Measurements from ENCODE around the gene CNNM2. TPM values are rescaled to one million over a fixed set of nuclear protein-coding genes. Genes with fewer than 3 reads are reported as not detected.

Gene CNNM2
- total RNA-seq, 1 experiment from 2014 or later: 4.9 TPM

DNA sequence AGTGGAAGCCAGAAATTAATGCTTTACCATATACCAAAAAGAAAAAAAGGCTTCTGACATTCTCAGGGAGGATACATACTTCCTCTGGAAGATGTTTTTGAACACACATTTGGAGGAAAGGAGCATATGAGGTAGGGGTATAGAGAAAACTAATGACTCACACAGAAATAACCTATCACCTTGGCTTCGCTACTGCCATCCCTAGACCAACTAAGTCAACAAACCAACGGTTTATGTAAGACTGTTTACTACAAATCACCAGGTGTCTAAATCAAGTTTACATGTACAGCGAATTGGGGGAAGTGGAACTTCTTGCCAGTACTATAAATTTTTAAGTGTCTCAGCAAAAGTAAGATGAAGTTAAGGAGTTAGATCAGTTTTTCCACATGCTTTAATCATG is 178.0 kb downstream of the CNNM2 start:
- DNase-seq (ENCODE audit: extremely low read depth, low read depth): no peak

DNA sequence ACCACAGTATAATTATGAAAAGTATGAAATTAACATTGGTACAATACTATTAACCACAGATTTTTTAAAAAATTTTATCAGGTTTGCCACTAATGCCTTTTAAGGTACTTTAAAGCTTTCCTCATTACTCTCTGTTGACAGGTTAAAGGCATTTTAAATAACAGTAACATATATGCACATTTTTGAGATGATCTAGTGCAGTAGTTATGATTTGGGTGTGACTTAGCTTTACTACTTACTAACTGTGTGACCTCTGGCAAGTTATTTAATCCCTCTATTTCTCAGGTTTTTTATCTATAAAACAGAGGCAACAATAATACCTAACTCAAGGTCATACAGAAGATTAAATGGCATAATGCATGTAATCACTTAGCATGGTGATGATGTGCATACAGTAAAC is 180.1 kb downstream of the CNNM2 start:
- DNase-seq (ENCODE audit: extremely low read depth, low read depth): no peak

DNA sequence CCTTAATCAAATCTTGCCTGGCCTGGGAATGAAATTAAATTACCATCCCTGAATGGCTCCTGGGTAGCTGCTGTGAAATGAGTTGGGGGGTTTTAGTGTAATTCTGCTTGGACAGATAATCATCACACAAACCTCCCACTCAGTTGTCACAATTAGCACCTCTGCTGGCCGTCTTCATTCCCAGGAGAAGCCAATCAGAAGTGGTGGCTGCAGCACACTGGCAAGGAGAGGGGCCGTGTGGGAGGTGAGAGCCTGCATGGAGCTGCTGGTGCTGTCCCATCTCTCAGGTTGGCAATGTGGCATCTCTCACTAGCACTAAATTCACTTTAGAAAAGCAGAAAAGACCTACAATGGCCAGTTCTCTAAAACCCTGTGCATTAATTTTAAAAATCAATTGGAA is 182.5 kb downstream of the CNNM2 start:
- no peak for DNase-seq (ENCODE audit: extremely low read depth, low read depth)

DNA sequence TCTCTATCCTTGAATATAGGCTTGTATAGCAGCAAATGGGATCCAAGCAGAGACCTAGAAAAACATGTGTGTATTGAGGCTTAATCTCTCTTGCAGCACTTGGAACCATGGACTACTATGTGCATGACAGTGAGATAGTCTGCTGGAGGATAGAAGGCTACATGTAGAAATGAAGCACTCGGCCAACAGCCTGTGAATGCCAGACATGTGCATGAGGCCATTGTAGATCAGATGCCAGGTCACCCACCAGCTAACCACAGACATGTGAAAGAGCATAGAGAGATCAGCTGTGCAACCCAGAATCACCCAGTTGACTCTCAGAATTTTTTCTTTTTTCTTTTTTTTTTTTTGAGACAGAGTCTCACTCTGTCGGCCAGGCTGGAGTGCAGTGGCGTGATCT is 184.1 kb downstream of the CNNM2 start:
- no peak for DNase-seq (ENCODE audit: extremely low read depth, low read depth)

DNA sequence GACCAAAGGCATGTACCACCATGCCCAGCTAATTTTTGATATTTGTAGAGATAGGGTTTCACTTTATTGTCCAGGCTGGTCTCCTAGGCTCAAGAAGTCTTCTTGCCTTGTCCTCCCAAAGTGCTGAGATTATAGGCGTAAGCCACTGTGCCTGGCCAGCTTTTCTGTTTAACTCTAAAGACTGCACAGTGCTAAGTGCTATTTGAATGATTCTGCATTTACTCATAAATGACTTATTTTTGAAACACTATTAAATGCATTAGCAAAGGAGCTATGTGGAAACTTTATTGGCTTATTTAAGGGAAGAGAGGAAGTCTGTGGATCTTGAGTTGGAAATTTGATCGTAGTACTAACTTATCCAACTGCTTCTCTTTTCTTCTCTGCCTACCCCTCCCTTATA is 185.9 kb downstream of the CNNM2 start:
- no peak for DNase-seq (ENCODE audit: extremely low read depth, low read depth)

DNA sequence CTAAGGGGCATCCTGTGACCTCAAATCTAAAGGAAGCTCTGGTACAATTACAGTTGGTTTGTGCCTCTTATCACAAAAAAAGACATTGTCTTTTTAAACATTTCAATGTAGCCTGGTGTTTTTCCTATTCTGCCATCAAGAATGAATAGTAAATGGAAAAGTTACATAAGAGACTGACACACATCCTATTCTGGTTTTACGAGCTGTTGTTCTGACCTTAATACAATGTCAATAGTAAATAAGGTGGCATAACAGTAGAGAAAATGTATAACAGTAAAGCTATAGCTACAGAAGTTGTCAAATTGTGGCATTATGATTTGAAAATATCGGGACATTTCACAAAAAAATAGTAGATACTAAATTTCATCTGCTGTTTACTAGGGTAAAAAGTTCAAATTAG is 186.6 kb downstream of the CNNM2 start:
- DNase-seq (ENCODE audit: extremely low read depth, low read depth): no peak

DNA sequence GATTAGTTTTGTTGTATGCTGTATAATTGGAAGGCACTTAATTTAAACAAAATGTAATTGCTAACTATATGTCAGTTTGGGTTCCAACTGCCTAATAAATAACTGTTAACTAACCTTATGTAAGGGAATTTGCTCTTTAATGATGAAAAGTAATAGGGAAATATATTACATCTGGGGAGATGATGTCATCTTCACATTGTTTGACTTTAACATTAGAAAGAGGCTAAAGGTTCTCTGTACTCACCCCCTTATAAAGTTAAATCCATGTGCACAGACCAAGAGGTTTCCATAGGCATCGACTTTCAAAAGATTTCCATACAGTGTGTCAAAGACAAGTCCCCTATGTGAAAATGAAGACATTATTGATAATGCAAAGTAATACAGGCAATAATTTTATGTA is 187.4 kb downstream of the CNNM2 start:
- no peak for DNase-seq (ENCODE audit: extremely low read depth, low read depth)

DNA sequence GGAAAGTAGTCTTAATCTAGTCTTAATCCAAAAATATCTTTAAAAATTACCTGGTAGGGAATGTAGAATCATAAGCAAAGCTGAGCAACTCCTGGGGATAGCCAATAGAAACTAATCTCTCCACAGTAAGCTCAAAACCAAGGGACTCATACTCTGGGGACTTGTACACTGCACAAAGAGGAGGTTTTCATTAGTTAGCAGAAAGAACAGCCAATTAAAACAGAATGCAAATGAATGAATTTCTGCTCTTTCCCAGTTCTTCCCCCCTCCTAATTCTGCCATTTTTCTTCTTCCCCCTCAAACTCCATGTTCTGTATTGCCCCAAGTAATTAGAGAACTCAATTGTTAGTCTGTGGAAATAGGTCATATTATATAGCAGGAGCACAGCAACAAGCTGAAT is 188.4 kb downstream of the CNNM2 start:
- no peak for DNase-seq (ENCODE audit: extremely low read depth, low read depth)

DNA sequence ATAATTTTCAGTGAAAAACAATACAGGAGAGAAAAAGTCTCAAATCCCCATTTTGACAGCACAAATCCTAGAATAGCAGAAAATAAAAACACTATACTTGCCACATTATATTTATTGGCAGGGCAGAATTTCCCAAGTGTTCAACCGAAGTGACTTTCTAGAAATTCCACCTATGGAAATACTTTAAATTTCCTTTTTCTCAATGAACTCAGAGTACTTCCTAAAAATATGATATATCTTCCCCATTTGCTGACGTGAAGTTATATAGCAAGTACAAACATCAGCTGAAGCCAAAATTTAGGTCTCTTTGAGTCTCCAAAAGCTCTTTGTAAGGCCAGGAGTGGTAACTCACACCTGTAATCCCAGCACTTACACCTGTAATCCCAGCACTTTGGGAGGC is 191.7 kb downstream of the CNNM2 start:
- no peak for DNase-seq (ENCODE audit: extremely low read depth, low read depth)

DNA sequence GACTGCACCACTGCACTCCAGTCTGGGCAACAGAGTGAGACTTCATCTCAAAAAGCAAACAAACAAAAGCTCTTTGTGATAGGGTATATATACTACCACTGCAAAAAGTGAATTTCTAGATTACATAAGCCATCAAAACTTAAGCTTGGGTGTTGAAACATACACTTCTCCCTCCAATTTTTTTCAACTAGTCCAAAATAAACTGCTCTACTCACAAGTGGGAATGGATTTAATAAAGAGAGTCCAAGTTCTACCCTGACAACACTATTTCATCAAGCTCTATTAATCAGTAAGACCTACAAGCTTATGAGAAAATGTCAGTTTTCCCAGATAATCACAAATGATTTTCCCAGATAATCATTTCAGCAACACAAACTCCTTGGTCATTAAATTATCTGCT is 192.3 kb downstream of the CNNM2 start:
- DNase-seq (ENCODE audit: extremely low read depth, low read depth): no peak

DNA sequence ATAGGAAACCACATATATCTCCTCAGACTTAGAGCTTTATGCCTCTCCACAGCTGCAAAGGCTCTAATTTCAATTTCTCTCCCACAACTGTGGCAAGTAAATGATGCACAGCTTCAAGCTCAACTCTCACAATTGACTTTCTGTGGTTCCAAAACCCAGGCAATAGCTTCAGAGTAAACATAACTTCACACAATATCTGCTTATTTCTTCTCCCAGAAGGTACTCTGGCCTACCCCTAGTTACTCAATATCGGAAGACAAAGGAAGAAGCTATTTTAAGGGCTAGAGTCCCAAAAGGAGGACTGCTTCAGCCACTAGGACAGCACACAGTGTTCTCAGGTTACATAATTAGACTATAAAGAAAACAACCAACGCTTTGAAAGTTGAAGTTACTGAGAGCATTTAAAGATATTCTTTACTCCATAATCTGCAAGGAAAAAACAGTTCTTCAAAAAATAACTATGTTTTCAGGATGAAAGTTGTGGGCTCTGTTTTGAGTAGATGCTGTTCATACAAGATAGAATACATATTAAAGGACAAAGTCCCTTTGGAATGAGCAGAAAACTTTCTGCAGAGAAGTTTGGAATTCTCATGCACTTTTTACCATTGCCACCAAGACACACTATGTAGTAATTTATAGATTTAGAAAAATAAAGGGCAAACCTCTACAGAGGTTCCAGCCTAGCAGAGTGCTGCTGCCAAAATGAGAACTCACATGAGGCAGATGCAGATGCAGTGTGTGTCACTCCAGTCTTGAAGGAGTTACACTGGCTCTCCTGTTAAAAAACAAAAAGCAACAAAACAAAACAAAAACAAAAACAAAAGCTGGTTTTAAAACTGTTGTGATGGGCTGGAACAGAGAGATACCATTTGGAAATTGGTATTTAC is 193.2 kb downstream of the CNNM2 start:
- DNase-seq (ENCODE audit: extremely low read depth, low read depth): no peak

DNA sequence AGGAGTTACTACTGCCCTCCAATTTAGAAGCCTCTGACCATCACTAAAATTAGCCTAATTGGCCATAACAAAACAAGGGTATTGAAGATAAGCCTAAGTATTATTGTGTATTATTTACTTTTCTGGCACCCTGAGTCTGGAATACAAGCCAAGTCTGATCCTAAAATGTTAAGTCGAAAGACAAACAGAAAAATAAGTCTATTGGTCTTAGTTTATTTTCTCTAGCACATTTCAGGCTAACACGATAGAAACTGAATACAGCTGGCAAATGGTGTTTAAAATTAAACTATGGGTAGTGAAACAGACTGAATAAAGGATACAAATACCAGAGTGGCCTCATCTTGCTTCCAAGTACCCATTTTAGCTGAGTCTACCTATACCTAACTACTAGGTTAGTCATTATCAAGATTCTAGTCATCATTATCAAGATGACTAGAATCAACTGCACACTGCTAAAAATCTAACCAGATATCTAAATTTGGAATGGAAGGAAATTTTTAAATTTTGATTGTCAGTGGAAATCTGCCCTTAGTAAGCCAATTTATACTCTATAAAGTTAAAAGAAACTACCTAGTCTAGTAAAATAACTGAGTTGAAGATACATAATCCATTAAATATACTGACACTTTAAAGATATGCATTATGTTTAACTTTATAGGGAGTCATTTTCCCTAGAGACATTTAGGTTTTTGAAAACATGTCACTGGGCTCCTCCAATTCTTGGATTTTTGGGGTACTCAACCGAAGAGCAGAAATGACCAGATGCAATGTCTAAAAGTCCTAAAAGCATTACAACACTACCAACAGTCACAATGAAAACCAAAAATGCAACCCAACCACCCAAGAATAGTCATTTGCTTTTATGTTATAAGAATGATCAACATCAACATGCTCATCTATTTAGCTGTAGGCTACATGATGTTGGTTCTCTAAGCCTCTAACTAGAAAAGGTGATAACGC is 194.1 kb downstream of the CNNM2 start:
- DNase-seq (ENCODE audit: extremely low read depth, low read depth): no peak

DNA sequence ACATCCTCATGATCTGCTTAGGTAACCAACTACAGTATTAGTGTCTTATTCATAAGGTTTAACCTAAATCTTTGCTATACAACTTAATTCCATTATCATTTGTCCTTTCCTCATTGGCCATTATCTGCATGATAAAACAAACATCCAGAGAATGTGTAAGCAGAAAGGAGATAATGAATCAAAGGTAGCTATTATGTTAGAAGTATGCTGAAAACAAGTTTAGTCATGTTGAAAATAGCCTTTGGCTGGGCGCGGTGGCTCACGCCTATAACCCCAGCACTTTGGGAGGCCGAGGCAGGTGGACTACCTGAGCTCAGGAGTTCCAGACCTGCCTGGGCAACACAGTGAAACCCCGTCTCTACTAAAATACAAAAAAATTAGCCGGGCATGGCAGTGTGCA is 196.8 kb downstream of the CNNM2 start:
- no peak for DNase-seq (ENCODE audit: extremely low read depth, low read depth)

DNA sequence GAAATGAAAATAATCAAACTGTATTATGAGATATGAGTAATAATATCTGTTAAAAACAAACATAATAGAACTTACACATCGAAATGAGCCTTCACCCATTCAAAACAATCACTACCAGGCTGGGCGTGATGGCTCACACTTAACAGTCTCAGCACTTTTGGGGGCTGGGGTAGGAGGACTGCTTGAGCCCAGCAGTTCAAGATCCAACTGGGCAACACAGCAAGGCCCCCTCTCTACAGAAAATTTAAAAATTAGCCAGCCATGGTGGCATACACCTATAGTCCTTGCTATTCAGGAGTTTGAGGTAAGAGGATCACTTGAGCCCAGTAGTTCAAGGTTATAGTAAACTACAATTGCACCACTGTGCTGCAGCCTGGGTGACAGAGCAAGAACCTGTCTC is 199.2 kb downstream of the CNNM2 start:
- no peak for DNase-seq (ENCODE audit: extremely low read depth, low read depth)

DNA sequence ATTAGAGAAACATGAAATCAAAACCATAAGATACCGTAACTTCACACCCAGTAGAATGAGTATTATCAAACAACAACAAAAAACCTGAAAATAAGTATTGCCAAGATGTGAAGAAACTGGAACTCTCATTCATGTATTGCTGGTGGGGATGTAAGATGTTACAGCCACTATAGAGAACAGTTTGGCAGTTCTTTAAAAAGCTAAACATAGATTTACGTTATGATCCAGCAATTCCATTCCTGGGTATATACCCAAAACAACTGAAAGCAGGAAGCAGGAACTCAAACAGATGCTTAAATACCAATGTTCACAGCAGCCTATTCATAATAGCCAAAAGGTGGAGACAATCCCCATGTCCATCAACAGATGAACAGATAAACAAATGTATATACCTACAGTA is 202.5 kb downstream of the CNNM2 start:
- DNase-seq (ENCODE audit: extremely low read depth, low read depth): no peak

DNA sequence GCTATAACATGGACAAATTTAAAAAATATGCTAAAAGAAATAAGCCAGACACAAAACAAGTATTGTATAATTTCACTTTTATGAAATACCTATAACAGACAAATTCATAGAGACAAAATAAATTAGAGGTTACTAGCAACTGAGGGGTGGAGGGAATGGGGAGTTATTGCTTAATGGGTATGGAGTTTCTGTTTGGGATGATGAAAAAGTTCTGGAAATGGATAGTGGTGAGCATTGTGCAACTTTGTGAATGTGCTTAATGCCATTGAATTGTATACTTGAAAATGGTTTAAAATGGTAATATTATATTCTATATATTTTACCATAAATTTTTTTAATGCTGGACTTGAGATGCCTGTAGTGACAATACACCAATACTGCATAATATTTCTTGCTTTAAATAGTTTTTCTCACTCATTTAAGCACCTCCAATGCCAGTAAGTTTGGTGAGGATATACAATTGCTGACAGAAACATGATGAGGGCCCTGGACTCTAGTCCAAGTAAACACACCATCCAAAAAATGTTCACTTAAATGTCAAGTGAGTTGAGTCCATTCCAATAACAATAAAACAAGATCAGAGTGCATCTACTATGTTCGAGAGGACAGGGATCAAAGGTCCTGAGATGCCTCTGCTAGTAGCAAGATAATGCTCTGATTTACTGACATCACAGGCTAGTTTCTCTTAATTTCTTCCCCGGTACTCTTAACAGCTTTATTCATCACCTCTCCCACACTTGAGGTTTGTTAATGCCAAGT is 203.1 kb downstream of the CNNM2 start:
- DNase-seq (ENCODE audit: extremely low read depth, low read depth): no peak

DNA sequence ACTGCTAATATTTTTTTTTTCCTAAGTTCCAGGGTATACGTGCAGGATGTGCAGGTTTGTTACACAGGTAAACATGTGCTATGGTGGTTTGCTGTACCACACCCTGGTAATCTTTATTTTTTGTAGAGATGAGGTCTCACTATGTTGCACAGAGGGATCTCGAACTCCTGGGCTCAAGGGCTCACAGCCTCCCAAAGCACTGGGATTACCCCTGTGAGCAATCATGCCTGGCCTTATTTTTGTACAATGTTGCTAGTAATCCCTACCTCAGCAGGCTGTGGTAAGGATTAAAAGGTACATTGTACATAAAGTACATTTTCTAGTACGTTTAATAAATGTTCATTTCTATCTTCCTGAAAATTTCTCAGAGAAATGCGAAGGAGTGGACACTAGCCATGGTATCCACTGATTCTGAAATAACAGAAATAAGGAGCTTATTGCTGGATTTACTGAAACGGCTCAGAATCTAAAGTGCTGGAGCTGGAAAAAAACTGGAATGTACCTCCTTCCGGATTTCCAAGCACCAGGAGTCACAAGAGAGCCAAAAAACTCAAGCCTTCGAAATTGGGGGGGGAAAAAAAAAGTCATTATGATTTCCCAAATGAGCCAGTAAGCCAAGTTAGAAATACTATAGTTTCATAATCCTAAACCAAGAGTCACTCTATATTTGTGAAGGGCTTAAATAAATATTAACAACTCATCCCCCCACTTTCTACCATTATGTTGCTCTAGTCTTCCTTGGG is 205.4 kb downstream of the CNNM2 start:
- DNase-seq (ENCODE audit: extremely low read depth, low read depth): no peak

DNA sequence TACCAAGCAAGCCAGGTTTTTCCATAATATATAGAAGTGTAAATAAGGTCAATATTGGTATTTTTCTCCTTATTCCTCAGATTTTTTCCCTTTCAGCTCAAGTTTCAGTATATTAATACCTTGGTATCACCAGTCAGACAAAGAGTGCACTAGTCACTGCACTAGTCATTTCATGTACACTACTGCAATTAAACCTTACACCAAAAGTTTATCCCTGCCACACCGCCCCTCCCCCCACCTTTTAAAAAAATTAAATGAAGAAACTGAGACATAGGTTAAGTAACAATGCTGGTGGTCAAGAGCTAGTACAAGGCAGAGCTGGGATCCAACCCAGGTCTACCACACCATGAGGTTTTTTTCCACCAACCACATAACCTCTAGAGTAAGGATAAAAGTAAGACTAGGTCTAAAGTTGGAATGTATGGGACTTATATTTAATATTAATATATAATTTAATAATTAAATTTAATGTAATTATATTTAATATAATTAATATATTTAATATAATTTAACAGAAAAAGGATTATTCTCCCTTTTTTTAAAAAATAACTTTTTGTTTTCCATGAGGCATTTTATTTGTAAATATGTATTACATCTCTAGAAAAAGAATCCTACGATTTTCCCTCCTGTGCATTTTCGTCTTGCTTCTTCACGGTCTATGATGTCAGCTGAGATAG is 206.5 kb downstream of the CNNM2 start:
- no peak for DNase-seq (ENCODE audit: extremely low read depth, low read depth)

DNA sequence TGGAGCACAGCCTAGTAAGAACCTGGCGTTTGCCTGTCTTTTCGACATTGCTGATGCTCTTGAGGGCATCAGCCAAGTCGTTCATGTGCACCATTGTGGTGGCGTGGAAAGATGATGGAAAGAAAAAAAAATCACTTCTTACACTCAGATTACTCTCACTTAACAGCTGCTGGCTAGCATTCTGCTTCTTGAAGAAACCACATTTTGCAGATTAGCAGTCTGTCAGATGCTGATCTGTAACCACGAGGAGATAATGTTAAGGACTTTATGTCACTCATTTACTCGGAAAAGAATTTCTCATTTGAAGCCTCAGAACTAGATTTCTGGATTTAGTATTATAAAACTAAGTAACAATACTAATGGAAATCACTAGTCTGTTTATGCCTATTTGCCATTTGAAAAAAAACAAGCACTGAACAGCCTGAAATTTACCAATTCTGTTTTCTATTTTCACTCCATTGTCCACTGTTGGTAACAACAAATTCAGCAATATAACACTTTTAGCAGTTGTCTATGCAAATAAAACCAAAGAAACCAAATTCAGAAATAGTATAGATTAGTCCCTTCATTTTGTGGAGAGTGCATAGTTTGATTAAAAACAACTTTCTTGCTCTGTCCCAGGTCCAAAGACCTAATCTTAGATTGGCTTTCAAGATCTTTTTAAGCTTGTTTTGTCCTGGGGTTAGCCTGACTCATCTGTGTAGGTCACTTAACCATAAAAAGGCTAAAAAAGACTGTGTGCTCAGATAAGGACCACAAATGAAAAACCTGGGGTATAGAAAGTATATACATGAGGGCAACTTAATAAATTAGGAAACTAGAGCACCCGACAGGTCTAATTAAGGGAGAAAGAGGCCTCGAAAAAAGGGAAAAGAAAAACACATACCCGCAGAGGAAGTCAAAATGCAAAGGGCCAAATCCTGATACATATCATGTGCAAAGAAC is 207.5 kb downstream of the CNNM2 start:
- DNase-seq (ENCODE audit: extremely low read depth, low read depth): no peak
